Measurements from ENCODE around the gene PPP2R5A. TPM values are rescaled to one million over a fixed set of nuclear protein-coding genes. Genes with fewer than 3 reads are reported as not detected.
"Not testable (repeated sequence)": the region's sequence is repeated elsewhere in the genome, so short reads cannot be mapped to it uniquely, and the experiment has no call there.

PPP2R5A gene
- total and polyA plus RNA-seq, 4 donors = 33.5 to 45.3 (median 41.2) TPM

DNA sequence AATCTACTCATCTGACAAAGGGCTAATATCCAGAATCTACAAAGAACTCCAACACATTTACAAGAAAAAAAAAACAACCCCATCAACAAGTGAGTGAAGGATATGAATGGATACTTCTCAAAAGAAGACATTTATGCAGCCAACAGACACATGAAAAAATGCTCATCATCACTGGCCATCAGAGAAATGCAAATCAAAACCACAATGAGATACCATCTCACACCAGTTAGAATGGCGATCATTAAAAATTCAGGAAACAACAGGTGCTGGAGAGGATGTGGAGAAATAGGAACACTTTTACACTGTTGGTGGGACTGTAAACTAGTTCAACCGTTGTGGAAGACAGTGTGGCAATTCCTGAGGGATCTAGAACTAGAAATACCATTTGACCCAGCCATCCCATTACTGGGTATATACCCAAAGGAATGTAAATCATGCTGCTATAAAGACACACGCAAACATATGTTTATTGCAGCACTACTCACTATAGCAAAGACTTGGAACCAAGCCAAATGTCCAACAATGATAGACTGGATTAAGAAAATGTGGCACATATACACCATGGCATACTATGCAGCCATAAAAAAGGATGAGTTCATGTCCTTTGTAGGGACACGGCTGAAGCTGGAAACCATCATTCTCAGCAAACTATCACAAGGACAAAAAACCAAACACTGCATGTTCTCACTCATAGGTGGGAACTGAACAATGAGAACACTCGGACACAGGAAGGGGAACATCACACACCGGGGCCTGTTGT lies 110.6 kb downstream of the PPP2R5A start:
- ATAC-seq (ENCODE audit: low FRiP score); intact Hi-C loops (cut with DNase I): not testable (repeated sequence)
- WGBS, 2 donors = 94 to 96% methylated on average over 5 of the region's 6 CpGs

DNA sequence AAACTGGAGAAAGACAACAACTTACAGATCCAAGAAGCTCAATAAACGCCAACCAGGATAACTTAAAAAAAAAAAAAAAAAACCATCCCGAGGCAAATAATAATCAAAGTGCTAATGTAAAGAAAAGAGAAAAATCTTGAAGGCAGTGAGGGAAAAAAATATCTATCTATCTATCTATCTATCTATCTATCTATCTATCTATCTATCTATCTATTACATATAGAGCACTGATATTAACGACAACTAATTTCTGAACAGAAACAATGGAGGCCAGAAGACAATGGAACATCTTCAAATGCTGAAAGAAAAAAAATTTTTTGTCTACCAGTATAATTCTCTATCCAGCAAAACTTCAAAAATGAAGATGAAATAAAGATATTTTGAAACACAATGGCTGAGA lies 111.4 kb downstream of the PPP2R5A start:
- no peak overlapping the region for H3K27ac ChIP-seq (ENCODE audit: low read depth in 1 of 2, low read length in 2 of 2)
- H3K27me3 ChIP-seq (ENCODE audit: control insufficient read depth in 1 of 2, insufficient read depth in 2 of 2, low read length in 1 of 2) = no peaks in the 10 kb centered on the region
- ATAC-seq (ENCODE audit: low FRiP score) (no peak), DNase-seq (no peak)
- H3K4me3 ChIP-seq (ENCODE audit: low read length in 2 of 2) = no peak overlapping the region
- H3K9me3 ChIP-seq (ENCODE audit: control insufficient read depth, low read length) = no peaks in the 10 kb centered on the region
- intact Hi-C loops (cut with DNase I) = no loop called here
- no peaks in the 10 kb centered on the region for H3K4me1 ChIP-seq (ENCODE audit: control insufficient read depth in 1 of 2, insufficient read depth in 2 of 2, low read length in 2 of 2)
- no peaks in the 10 kb centered on the region for H3K36me3 ChIP-seq (ENCODE audit: control insufficient read depth in 1 of 2, insufficient read depth in 2 of 2, low read length in 1 of 2)
- WGBS, 2 donors = 94 to 98% methylated on average over 3 of the region's 3 CpGs

More for the DNA sequence above, 110.6 kb downstream of the PPP2R5A start:
- H3K4me3 ChIP-seq (ENCODE audit: low read length in 2 of 2); DNase-seq; H3K27me3 ChIP-seq (ENCODE audit: control insufficient read depth in 1 of 2, insufficient read depth in 2 of 2, low read length in 1 of 2); H3K27ac ChIP-seq (ENCODE audit: low read depth in 1 of 2, low read length in 2 of 2); H3K36me3 ChIP-seq (ENCODE audit: control insufficient read depth in 1 of 2, insufficient read depth in 2 of 2, low read length in 1 of 2); H3K9me3 ChIP-seq (ENCODE audit: control insufficient read depth, low read length); H3K4me1 ChIP-seq (ENCODE audit: control insufficient read depth in 1 of 2, insufficient read depth in 2 of 2, low read length in 2 of 2): not testable (repeated sequence)

DNA sequence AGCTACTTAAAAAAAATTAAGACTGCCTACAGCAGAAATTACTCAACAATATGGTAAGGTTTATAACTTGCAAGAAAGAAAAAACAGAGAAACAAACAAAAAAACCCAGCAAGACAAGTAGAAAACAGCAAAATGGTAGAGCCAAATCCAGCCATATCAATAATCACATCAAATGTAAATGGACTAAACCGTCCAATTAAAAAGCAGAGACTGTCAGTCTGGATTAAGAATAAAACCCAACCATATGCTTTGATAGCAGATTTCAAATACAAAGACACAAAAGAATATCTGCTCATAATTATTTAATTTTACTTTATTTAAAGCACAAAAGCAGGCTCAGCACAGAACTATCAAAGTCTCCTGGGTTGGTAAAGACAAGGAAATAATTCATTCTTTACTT lies 112.0 kb downstream of the PPP2R5A start:
- DNase-seq (no peak), ATAC-seq (ENCODE audit: low FRiP score) (no peak)
- Histone ChIP-seq H3K27me3 (ENCODE audit: control insufficient read depth in 1 of 2, insufficient read depth in 2 of 2, low read length in 1 of 2) (no peaks in the 10 kb centered on the region), H3K27ac (ENCODE audit: low read depth in 1 of 2, low read length in 2 of 2) (no peak overlapping the region), H3K4me1 (ENCODE audit: control insufficient read depth in 1 of 2, insufficient read depth in 2 of 2, low read length in 2 of 2) (no peaks in the 10 kb centered on the region), H3K4me3 (ENCODE audit: low read length in 2 of 2) (no peak overlapping the region), H3K9me3 (ENCODE audit: control insufficient read depth, low read length) (no peaks in the 10 kb centered on the region), H3K36me3 (ENCODE audit: control insufficient read depth in 1 of 2, insufficient read depth in 2 of 2, low read length in 1 of 2) (no peaks in the 10 kb centered on the region)
- intact Hi-C loops (cut with DNase I) = no loop called here
- 96 to 100% methylated on average over 1 of the region's 1 CpG for WGBS, 2 donors

GRCh38 chr1:212401042-212401441 lies 115.8 kb downstream of the PPP2R5A start:
- H3K36me3 ChIP-seq (ENCODE audit: control insufficient read depth in 1 of 2, insufficient read depth in 2 of 2, low read length in 1 of 2) = no peaks in the 10 kb centered on the region
- H3K4me1 ChIP-seq (ENCODE audit: control insufficient read depth in 1 of 2, insufficient read depth in 2 of 2, low read length in 2 of 2) = no peaks in the 10 kb centered on the region
- DNase-seq (no peak), ATAC-seq (ENCODE audit: low FRiP score) (no peak)
- intact Hi-C loops (cut with DNase I) = no loop called here
- no peaks in the 10 kb centered on the region for H3K9me3 ChIP-seq (ENCODE audit: control insufficient read depth, low read length)
- WGBS, 2 donors = 96 to 98% methylated on average over 4 of the region's 4 CpGs
- H3K27ac ChIP-seq (ENCODE audit: low read depth in 1 of 2, low read length in 2 of 2) = no peak overlapping the region
- no peak overlapping the region for H3K4me3 ChIP-seq (ENCODE audit: low read length in 2 of 2)
- H3K27me3 ChIP-seq (ENCODE audit: control insufficient read depth in 1 of 2, insufficient read depth in 2 of 2, low read length in 1 of 2) = no peaks in the 10 kb centered on the region

DNA sequence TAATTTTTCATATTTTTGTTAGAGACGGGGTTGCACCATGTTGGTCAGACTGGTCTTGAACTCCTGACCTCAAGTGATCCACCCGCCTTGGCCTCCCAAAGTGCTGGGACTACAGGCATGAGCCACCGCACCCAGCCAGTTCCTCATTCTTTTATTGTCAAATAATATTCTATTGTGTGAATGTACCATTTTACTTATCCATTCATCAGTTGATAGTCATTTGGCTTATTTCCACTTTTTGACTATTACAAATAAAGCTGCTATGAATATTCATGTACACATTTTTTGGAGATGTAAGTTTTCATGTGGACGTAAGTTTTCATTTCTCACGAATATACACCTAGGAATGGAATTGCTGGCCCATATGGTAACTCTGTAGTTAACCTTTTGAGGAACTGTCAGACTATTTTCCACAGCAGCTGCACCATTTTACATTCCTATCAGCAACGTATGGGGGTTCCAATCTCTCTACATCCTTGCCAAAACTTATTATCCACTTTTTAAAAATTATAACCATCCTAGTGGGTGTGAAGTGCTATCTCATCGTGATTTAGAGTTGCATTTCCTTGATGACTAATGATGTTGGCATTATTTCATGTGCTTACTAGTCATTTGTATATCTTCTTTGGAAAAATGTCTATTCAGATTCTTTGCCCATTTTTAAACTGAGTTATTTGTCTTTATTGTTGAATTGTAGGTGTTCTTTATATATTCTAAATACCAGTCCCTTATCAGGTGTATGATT lies 116.8 kb downstream of the PPP2R5A start:
- H3K36me3 ChIP-seq (ENCODE audit: control insufficient read depth in 1 of 2, insufficient read depth in 2 of 2, low read length in 1 of 2) = no peaks in the 10 kb centered on the region
- 82 to 83% methylated on average over 7 of the region's 7 CpGs for WGBS, 2 donors
- no peaks in the 10 kb centered on the region for H3K27me3 ChIP-seq (ENCODE audit: control insufficient read depth in 1 of 2, insufficient read depth in 2 of 2, low read length in 1 of 2)
- ATAC-seq (ENCODE audit: low FRiP score) (no peak), DNase-seq (no peak)
- H3K9me3 ChIP-seq (ENCODE audit: control insufficient read depth, low read length) = no peaks in the 10 kb centered on the region
- intact Hi-C loops (cut with DNase I) = no loop called here
- no peak overlapping the region for H3K27ac ChIP-seq (ENCODE audit: low read depth in 1 of 2, low read length in 2 of 2)
- H3K4me1 ChIP-seq (ENCODE audit: control insufficient read depth in 1 of 2, insufficient read depth in 2 of 2, low read length in 2 of 2) = no peaks in the 10 kb centered on the region
- no peak overlapping the region for H3K4me3 ChIP-seq (ENCODE audit: low read length in 2 of 2)

- H3K27me3 ChIP-seq (ENCODE audit: control insufficient read depth in 1 of 2, insufficient read depth in 2 of 2, low read length in 1 of 2) = no peaks in the 10 kb centered on the region
- H3K9me3 ChIP-seq (ENCODE audit: control insufficient read depth, low read length) = no peaks in the 10 kb centered on the region
- 93 to 94% methylated on average over 7 of the region's 7 CpGs for whole genome bisulfite sequencing, 2 donors
- no peak overlapping the region for H3K27ac ChIP-seq (ENCODE audit: low read depth in 1 of 2, low read length in 2 of 2)
- H3K4me1 ChIP-seq (ENCODE audit: control insufficient read depth in 1 of 2, insufficient read depth in 2 of 2, low read length in 2 of 2) = no peaks in the 10 kb centered on the region
- ATAC-seq (ENCODE audit: low FRiP score) (no peak), DNase-seq (no peak)
- intact Hi-C loops (cut with DNase I) = no loop called here
- H3K36me3 ChIP-seq (ENCODE audit: control insufficient read depth in 1 of 2, insufficient read depth in 2 of 2, low read length in 1 of 2) = no peaks in the 10 kb centered on the region
- H3K4me3 ChIP-seq (ENCODE audit: low read length in 2 of 2) = no peak overlapping the region
Measured at GRCh38 chr1:212402666-212403321, 117.6 kb downstream of the PPP2R5A start.

GRCh38 chr1:212410231-212410820 lies 125.1 kb downstream of the PPP2R5A start:
- H3K27me3 ChIP-seq (ENCODE audit: control insufficient read depth in 1 of 2, insufficient read depth in 2 of 2, low read length in 1 of 2) = no peaks in the 10 kb centered on the region
- 94 to 98% methylated on average over 8 of the region's 8 CpGs for WGBS, 2 donors
- DNase-seq = no peak
- intact Hi-C loops (cut with DNase I) = no loop called here
- H3K27ac ChIP-seq (ENCODE audit: low read depth in 1 of 2, low read length in 2 of 2) = no peak overlapping the region
- H3K4me3 ChIP-seq (ENCODE audit: low read length in 2 of 2) = no peak overlapping the region
- no peaks in the 10 kb centered on the region for H3K9me3 ChIP-seq (ENCODE audit: control insufficient read depth, low read length)
- ATAC-seq (ENCODE audit: low FRiP score) = no peak
- no peaks in the 10 kb centered on the region for H3K4me1 ChIP-seq (ENCODE audit: control insufficient read depth in 1 of 2, insufficient read depth in 2 of 2, low read length in 2 of 2)
- H3K36me3 ChIP-seq (ENCODE audit: control insufficient read depth in 1 of 2, insufficient read depth in 2 of 2, low read length in 1 of 2) = peaks cover 0 to 3% of the 10 kb centered on the region in 2 donors
